H1 (cell line): ENCODE results near the gene CELF1. TPM values are rescaled to one million over a fixed set of nuclear protein-coding genes. Genes with fewer than 3 reads are reported as not detected.

Experiments
- CTCF ChIA-PET: fragments of 300-600 bp; sonication (Branson Sonifier 250); formaldehyde crosslinking; loops from one replicate; lab custom pipeline; 2021; ENCODE audit not compliant: partially characterized antibody; lab: Charles Lee
- POLR2A ChIA-PET: fragments of 300-600 bp; sonication (Branson Sonifier 250); formaldehyde crosslinking; loops from one replicate; lab custom pipeline; 2021; ENCODE audit warnings: inconsistent platforms; ENCODE audit not compliant: partially characterized antibody; lab: Charles Lee
- DNase-seq, 2 experiments: peaks; one replicate each; pipeline versions ENCODE4 v3.0.0 to v3.0.0-alpha.2; 2010 to 2022; ENCODE audit warnings: low spot score in 2 of 2, low read depth in 1 of 2, mixed read lengths in 1 of 2
- FAIRE-seq: peaks from 2 replicates; lab custom pipeline; 2011; peaks lifted over from hg19 to GRCh38; lab: Jason Lieb, UNC
- H2AFZ ChIP-seq: 2 replicates; pipeline ENCODE4 v1.8.1; 2012; ENCODE audit warnings: low read length, inconsistent platforms
- H2AK5ac ChIP-seq: 2 replicates; pipeline ENCODE4 v1.6.1; 2013; ENCODE audit warnings: low read depth, low read length
- H2BK120ac ChIP-seq: replicated peaks from 2 replicates; pipeline ENCODE3; 2013; ENCODE audit warnings: low read depth, low read length, inconsistent platforms
- H2BK12ac ChIP-seq: 2 replicates; pipeline ENCODE4 v1.6.1; 2013; ENCODE audit warnings: low read depth, low read length
- H2BK15ac ChIP-seq: 2 replicates; pipeline ENCODE4 v1.6.1; 2013; ENCODE audit warnings: low read length
- H2BK20ac ChIP-seq: 2 replicates; pipeline ENCODE4 v1.6.1; 2013; ENCODE audit warnings: low read length
- H2BK5ac ChIP-seq: 2 replicates; pipeline ENCODE4 v1.6.1; 2013; ENCODE audit warnings: low read depth, low read length
- H3K14ac ChIP-seq: 2 replicates; pipeline ENCODE4 v1.6.1; 2013; ENCODE audit warnings: inconsistent platforms; ENCODE audit not compliant: insufficient read length
- H3K18ac ChIP-seq: 2 replicates; pipeline ENCODE4 v1.6.1; 2013; ENCODE audit warnings: low read length; ENCODE audit errors: extremely low read depth
- H3K23ac ChIP-seq: 2 replicates; pipeline ENCODE4 v1.6.1; 2013; ENCODE audit warnings: inconsistent platforms; ENCODE audit not compliant: insufficient read length
- H3K23me2 ChIP-seq: 2 replicates; pipeline ENCODE4 v1.6.1; 2013; ENCODE audit warnings: low read depth, low read length
- H3K27ac ChIP-seq: 2 replicates; pipeline ENCODE4 v1.6.1; 2011; ENCODE audit warnings: low read depth, low read length, inconsistent platforms
- H3K27me3 ChIP-seq, 4 experiments: replicated peaks in 1 of 4; 1 replicate in 1 of 4; 2 replicates in 3 of 4; pipeline versions ENCODE4 v1.6.1 to v1.8.1; 2011 to 2013; ENCODE audit warnings: low read length in 3 of 4, mild to moderate bottlenecking in 3 of 4, inconsistent platforms in 2 of 4, mixed read lengths in 2 of 4, moderate library complexity in 1 of 4; ENCODE audit not compliant: control insufficient read depth in 3 of 4, insufficient read depth in 3 of 4; ENCODE audit errors: extremely low read depth in 1 of 4
- H3K36me3 ChIP-seq, 4 experiments: 2 replicates each; pipeline versions ENCODE4 v1.6.1 to v1.8.1; 2011 to 2013; ENCODE audit warnings: mild to moderate bottlenecking in 4 of 4, low read length in 3 of 4, moderate library complexity in 2 of 4, control low read depth in 1 of 4, inconsistent platforms in 1 of 4; ENCODE audit not compliant: insufficient read depth in 4 of 4, control insufficient read depth in 2 of 4
- H3K4ac ChIP-seq: replicated peaks from 2 replicates; pipeline ENCODE3; 2013; ENCODE audit warnings: low read length, low read depth, mixed read lengths, inconsistent platforms; ENCODE audit not compliant: insufficient read length
- H3K4me1 ChIP-seq, 4 experiments: replicated peaks in 1 of 4; 1 replicate in 1 of 4; 2 replicates in 3 of 4; pipeline versions ENCODE4 v1.6.1 to v1.8.1; 2011 to 2013; ENCODE audit warnings: low read length in 3 of 4, inconsistent platforms in 2 of 4, mixed read lengths in 1 of 4; ENCODE audit not compliant: insufficient read depth in 4 of 4, control insufficient read depth in 3 of 4
- H3K4me2 ChIP-seq, 2 experiments: 2 replicates each; pipeline versions ENCODE4 v1.6.1 to v1.8.1; 2011 to 2013; ENCODE audit warnings: low read depth in 2 of 2, low read length in 2 of 2, control low read depth in 1 of 2, inconsistent platforms in 1 of 2, mild to moderate bottlenecking in 1 of 2; ENCODE audit not compliant: insufficient read depth in 1 of 2
- H3K4me3 ChIP-seq, 4 experiments: fragments of 200-600, 300-600 bp in 1 of 4; sonication (generic), shearing (Covaris generic), sonication (Bioruptor Twin) in 1 of 4; 2 replicates each; pipeline versions ENCODE4 v1.5.1 to v1.8.1; 2011 to 2016; ENCODE audit warnings: low read length in 4 of 4, low read depth in 3 of 4, control low read depth in 2 of 4, inconsistent platforms in 2 of 4, mild to moderate bottlenecking in 2 of 4, mixed read lengths in 1 of 4, moderate library complexity in 1 of 4; ENCODE audit not compliant: insufficient read depth in 2 of 4; ENCODE audit errors: extremely low read depth in 1 of 4
- H3K56ac ChIP-seq: replicated peaks from 2 replicates; pipeline ENCODE3; 2013; ENCODE audit warnings: low read depth, mild to moderate bottlenecking, mixed read lengths, low read length, inconsistent platforms; ENCODE audit not compliant: insufficient read length
- H3K79me1 ChIP-seq: 2 replicates; pipeline ENCODE4 v1.6.1; 2013; ENCODE audit warnings: low read depth, low read length, control low read depth
- H3K79me2 ChIP-seq, 2 experiments: 2 replicates each; pipeline versions ENCODE4 v1.6.1 to v1.8.1; 2012 to 2013; ENCODE audit warnings: low read length in 2 of 2, mild to moderate bottlenecking in 2 of 2, inconsistent platforms in 1 of 2; ENCODE audit not compliant: insufficient read depth in 2 of 2, control insufficient read depth in 1 of 2
- H3K9ac ChIP-seq, 4 experiments: replicated peaks in 1 of 4; 1 replicate in 1 of 4; 2 replicates in 3 of 4; pipeline versions ENCODE4 v1.6.1 to v1.8.1; 2011 to 2013; ENCODE audit warnings: low read depth in 3 of 4, low read length in 3 of 4, control low read depth in 2 of 4, mild to moderate bottlenecking in 2 of 4, moderate library complexity in 2 of 4, inconsistent platforms in 1 of 4; ENCODE audit errors: extremely low read depth in 1 of 4
- H3K9me3 ChIP-seq, 2 experiments: 2 replicates each; pipeline versions ENCODE4 v1.6.1 to v1.8.1; 2012 to 2013; ENCODE audit warnings: mild to moderate bottlenecking in 2 of 2, moderate library complexity in 2 of 2, control low read depth in 1 of 2, inconsistent platforms in 1 of 2, low read depth in 1 of 2, low read length in 1 of 2, mixed read lengths in 1 of 2; ENCODE audit not compliant: insufficient read depth in 2 of 2
- H4K20me1 ChIP-seq, 2 experiments: replicated peaks in 1 of 2; 2 replicates each; pipeline versions ENCODE3 to v1.8.1; 2011 to 2013; ENCODE audit warnings: inconsistent platforms in 2 of 2, low read length in 2 of 2, mild to moderate bottlenecking in 1 of 2; ENCODE audit not compliant: insufficient read depth in 2 of 2, control insufficient read depth in 1 of 2
- H4K5ac ChIP-seq: 2 replicates; pipeline ENCODE4 v1.6.1; 2013; ENCODE audit warnings: low read length, low read depth, mixed read lengths, inconsistent platforms; ENCODE audit not compliant: insufficient read length
- H4K8ac ChIP-seq: 2 replicates; pipeline ENCODE4 v1.8.0; 2013; ENCODE audit warnings: mild to moderate bottlenecking, moderate library complexity, low read length, inconsistent platforms; ENCODE audit not compliant: insufficient read depth; ENCODE audit errors: extremely low read depth
- H4K91ac ChIP-seq: replicated peaks from 2 replicates; pipeline ENCODE3; 2013; ENCODE audit warnings: low read length, mixed read lengths, inconsistent platforms; ENCODE audit not compliant: insufficient read length
- BACH1 ChIP-seq: IDR thresholded peaks from 2 replicates; pipeline ENCODE4 v1.6.1; 2012; ENCODE audit warnings: low read length, improper control_type of control experiment
- CREB1 ChIP-seq: IDR thresholded peaks from 2 replicates; pipeline ENCODE4 v1.6.1; 2012; ENCODE audit warnings: inconsistent platforms
- GABPA ChIP-seq: IDR thresholded peaks from 2 replicates; pipeline ENCODE4 v1.6.1; 2011; ENCODE audit warnings: mild to moderate bottlenecking, low read length, moderate library complexity, borderline replicate concordance; ENCODE audit not compliant: insufficient read depth
- JUN ChIP-seq: IDR thresholded peaks from 2 replicates; pipeline ENCODE4 v1.6.1; 2011; ENCODE audit warnings: low read depth, mild to moderate bottlenecking, improper control_type of control experiment, low read length
- JUND ChIP-seq: IDR thresholded peaks from 2 replicates; pipeline ENCODE4 v1.6.1; 2011; ENCODE audit warnings: mild to moderate bottlenecking, improper control_type of control experiment, low read length
- KDM5A ChIP-seq: fragments of 200-600 bp; IDR thresholded peaks from 2 replicates; pipeline ENCODE4 v1.7.1; 2012; ENCODE audit warnings: mild to moderate bottlenecking, low read length, inconsistent platforms, mixed read lengths
- RAD21 ChIP-seq, 2 experiments: IDR thresholded peaks in 1 of 2; conservative IDR thresholded peaks in 1 of 2; 2 replicates each; pipeline ENCODE4 v1.6.1; 2011; ENCODE audit warnings: low read depth in 2 of 2, low read length in 2 of 2, improper control_type of control experiment in 1 of 2, inconsistent platforms in 1 of 2, mild to moderate bottlenecking in 1 of 2, moderate library complexity in 1 of 2
- SAP30 ChIP-seq: fragments of 300-600 bp; sonication (generic); IDR thresholded peaks from 2 replicates; pipeline ENCODE4 v1.7.1; 2012; ENCODE audit warnings: low read length, moderate library complexity, mild to moderate bottlenecking, inconsistent platforms; ENCODE audit not compliant: insufficient read depth, insufficient replicate concordance
- SIN3A ChIP-seq, 2 experiments: IDR thresholded peaks in 1 of 2; conservative IDR thresholded peaks in 1 of 2; 2 replicates each; pipeline ENCODE4 v1.6.1; 2011 to 2012; ENCODE audit warnings: low read length in 2 of 2, improper control_type of control experiment in 1 of 2, low read depth in 1 of 2, mild to moderate bottlenecking in 1 of 2
- TEAD4 ChIP-seq: IDR thresholded peaks from 2 replicates; pipeline ENCODE4 v1.6.1; 2012; ENCODE audit warnings: low read depth, low read length, inconsistent platforms, mixed read lengths
- WGBS, 2 experiments: shearing (Covaris generic) in 1 of 2; methylation state at CpG; one replicate each; pipeline versions ENCODE4 v1.1.6 to v1.1.7; 2013 to 2015; ENCODE audit warnings: low lambda C conversion rate in 2 of 2, mixed read lengths in 2 of 2, inconsistent platforms in 1 of 2, low coverage in 1 of 2, missing lambda C conversion rate in 1 of 2; ENCODE audit not compliant: insufficient replicate concordance in 2 of 2, insufficient coverage in 1 of 2, insufficient read length in 1 of 2; ENCODE audit errors: extremely low coverage in 1 of 2, missing lambda C conversion rate in 1 of 2; 5-methylcytosine and 5-hydroxymethylcytosine counted together
- polyA plus RNA-seq, 7 experiments: library from polyadenylated mRNA; depleted of rRNA in 3 of 7; stranded (reverse) in 5 of 7; unstranded in 2 of 7; fragments of >200 nt in 5 of 7; fragments of 200-250 nt in 2 of 7; gene quantifications; 1 replicate in 5 of 7; 2 replicates in 1 of 7; 4 replicates in 1 of 7; pipeline versions ENCODE4 v1.2.1 to v1.2.3, GENCODE V29; 2011 to 2013; ENCODE audit warnings: missing spikeins in 2 of 7, mixed read lengths in 2 of 7
- total RNA-seq: library from RNA; stranded (reverse); fragmentation: NEBNext Ultra II Directional; extraction: Animal tissue kit (Norgen Biotek cat#: 25700); gene quantifications from 2 replicates; pipeline ENCODE4 v1.2.1, GENCODE V29; 2021

The CELF1 gene
- total and polyA plus RNA-seq, 2 of the 8 experiments (the other 6 are each of a cell fraction or from before 2014, with no cell fraction given) = 131 to 197 TPM

GRCh38 chr11:47583844-47584243 lies 30.9 kb upstream of the CELF1 start:
- Histone ChIP-seq H3K23ac (no peak overlapping the region), H2AK5ac (no peak overlapping the region), H3K27ac (no peak overlapping the region), H3K9ac (no peak overlapping the region), H4K8ac (no peak overlapping the region), H4K91ac (no peak overlapping the region), H2BK20ac (no peak overlapping the region), H4K5ac (no peak overlapping the region), H2BK5ac (no peak overlapping the region; the same call in 1 of the 2 replicates), H3K79me1 (no peaks in the 10 kb centered on the region; the same call in 1 of the 2 replicates), H4K20me1 (peaks cover 2 to 3% of the 10 kb centered on the region in 2 experiments), H2AFZ (no peak overlapping the region), H3K79me2 (peaks cover 0 to 18% of the 10 kb centered on the region in 2 experiments; a peak in 3 of 4 replicates), H3K4me2 (no peak overlapping the region), H2BK15ac (no peak overlapping the region), H3K4me3 (no peak overlapping the region), H3K23me2 (peaks cover 4% of the 10 kb centered on the region; the same call in 1 of the 2 replicates), H3K56ac (no peak overlapping the region), H2BK120ac (no peak overlapping the region), H3K14ac (no peak overlapping the region), H3K27me3 (no peaks in the 10 kb centered on the region), H3K9me3 (no peaks in the 10 kb centered on the region), H2BK12ac (no peak overlapping the region), H3K18ac (no peak overlapping the region), H3K36me3 (peaks cover 23 to 36% (median 35%) of the 10 kb centered on the region in 4 experiments), H3K4me1 (no peaks in the 10 kb centered on the region; a peak in 1 of 7 replicates), H3K4ac (no peak overlapping the region)
- ChIA-PET CTCF (interaction anchor here (1.3 kb wide), 1 partner anchor 33 kb away, joined by 4 read pairs; no protein-coding TSS in a partner anchor), POLR2A (interaction anchor here (0.5 to 3.3 kb wide), 7 partner anchors 9 to 93 kb away, joined by 3 to 25 read pairs (median 3); no protein-coding TSS in a partner anchor)
- WGBS, 2 experiments = 93% methylated on average over 5 of the region's 5 CpGs; no CpG with 5 or more reads in 1 of the 2 experiments
- DNase-seq (no peak), FAIRE-seq (no peak)
- TF ChIP-seq SAP30 (no peak), SIN3A (conservative IDR thresholded peaks at IDR 0.05 in 1 of 2, IDR thresholded peaks at IDR 0.05 in 1 of 2; ENCODE audit: low read depth in 1 of 2, low read length in 2 of 2) (no peak), KDM5A (no peak), BACH1 (no peak), JUND (no peak), TEAD4 (no peak), RAD21 (IDR thresholded peaks at IDR 0.05 in 1 of 2, conservative IDR thresholded peaks at IDR 0.05 in 1 of 2; ENCODE audit: low read depth in 2 of 2, low read length in 2 of 2) (no peak), CREB1 (no peak), GABPA (no peak), JUN (no peak)
